Urinary bladder (tissue), 4 donors: ENCODE measurements around the gene NPAS2. TPM values are rescaled to one million over a fixed set of nuclear protein-coding genes. Genes with fewer than 3 reads are reported as not detected.

ENCODE experiments used
- DNase-seq: peaks from one replicate; pipeline ENCODE4 v3.0.0-alpha.2; 2015; ENCODE audit errors: extremely low spot score
- H3K27ac ChIP-seq: one replicate; pipeline ENCODE4 v1.5.1; 2013; ENCODE audit warnings: low read depth, mild to moderate bottlenecking, moderate library complexity
- H3K36me3 ChIP-seq: one replicate; pipeline ENCODE4 v1.6.1; 2013; ENCODE audit warnings: mild to moderate bottlenecking, moderate library complexity; ENCODE audit not compliant: insufficient read depth
- H3K4me1 ChIP-seq: one replicate; pipeline ENCODE4 v1.6.1; 2013; ENCODE audit warnings: mild to moderate bottlenecking, moderate library complexity; ENCODE audit not compliant: insufficient read depth
- H3K4me3 ChIP-seq: one replicate; pipeline ENCODE4 v1.5.1; 2013; ENCODE audit warnings: low read depth, low read length
- WGBS: extraction: QIAGEN DNeasy Blood & Tissue Kit; methylation state at CpG from one replicate; pipeline ENCODE4 v1.1.7; 2013; 5-methylcytosine and 5-hydroxymethylcytosine counted together
- polyA plus RNA-seq: library from polyadenylated mRNA; stranded (reverse); fragments of 200-250 nt; gene quantifications from one replicate; pipeline ENCODE4 v1.2.3, GENCODE V29; 2013
- total RNA-seq: library from RNA; depleted of rRNA; stranded (reverse); fragments of >200 nt; gene quantifications from one replicate; pipeline ENCODE4 v1.2.3, GENCODE V29; 2014
- donor health status: healthy with polysubstance abuse.
- donor health status: healthy.

NPAS2 gene
- total and polyA plus RNA-seq, 2 donors, result 11.8 to 35.0 TPM

GRCh38 chr2:100919316-100919715 lies 99.4 kb downstream of the NPAS2 start:
- no peaks in the 10 kb centered on the region for H3K36me3 ChIP-seq
- no peak for DNase-seq
- no peak overlapping the region for H3K4me3 ChIP-seq
- H3K4me1 ChIP-seq, result no peaks in the 10 kb centered on the region
- WGBS, result 60% methylated on average over 16 of the region's 16 CpGs
- H3K27ac ChIP-seq, result no peak overlapping the region

GRCh38 chr2:100921685-100922161 lies 101.8 kb downstream of the NPAS2 start:
- no peaks in the 10 kb centered on the region for H3K36me3 ChIP-seq
- H3K4me1 ChIP-seq, result no peaks in the 10 kb centered on the region
- no peak overlapping the region for H3K4me3 ChIP-seq
- H3K27ac ChIP-seq, result no peak overlapping the region
- WGBS, result 66% methylated on average over 6 of the region's 6 CpGs
- no peak for DNase-seq

GRCh38 chr2:100923461-100924060 lies 103.6 kb downstream of the NPAS2 start:
- 81% methylated on average over 9 of the region's 9 CpGs for WGBS
- Histone ChIP-seq H3K27ac (no peak overlapping the region), H3K36me3 (no peaks in the 10 kb centered on the region), H3K4me3 (no peak overlapping the region), H3K4me1 (no peaks in the 10 kb centered on the region)
- DNase-seq, result no peak

GRCh38 chr2:100924122-100924519 lies 104.2 kb downstream of the NPAS2 start:
- WGBS, result 96% methylated on average over 1 of the region's 1 CpG
- Histone ChIP-seq H3K4me1 (no peaks in the 10 kb centered on the region), H3K27ac (no peak overlapping the region), H3K36me3 (no peaks in the 10 kb centered on the region), H3K4me3 (no peak overlapping the region)
- DNase-seq, result no peak

DNA sequence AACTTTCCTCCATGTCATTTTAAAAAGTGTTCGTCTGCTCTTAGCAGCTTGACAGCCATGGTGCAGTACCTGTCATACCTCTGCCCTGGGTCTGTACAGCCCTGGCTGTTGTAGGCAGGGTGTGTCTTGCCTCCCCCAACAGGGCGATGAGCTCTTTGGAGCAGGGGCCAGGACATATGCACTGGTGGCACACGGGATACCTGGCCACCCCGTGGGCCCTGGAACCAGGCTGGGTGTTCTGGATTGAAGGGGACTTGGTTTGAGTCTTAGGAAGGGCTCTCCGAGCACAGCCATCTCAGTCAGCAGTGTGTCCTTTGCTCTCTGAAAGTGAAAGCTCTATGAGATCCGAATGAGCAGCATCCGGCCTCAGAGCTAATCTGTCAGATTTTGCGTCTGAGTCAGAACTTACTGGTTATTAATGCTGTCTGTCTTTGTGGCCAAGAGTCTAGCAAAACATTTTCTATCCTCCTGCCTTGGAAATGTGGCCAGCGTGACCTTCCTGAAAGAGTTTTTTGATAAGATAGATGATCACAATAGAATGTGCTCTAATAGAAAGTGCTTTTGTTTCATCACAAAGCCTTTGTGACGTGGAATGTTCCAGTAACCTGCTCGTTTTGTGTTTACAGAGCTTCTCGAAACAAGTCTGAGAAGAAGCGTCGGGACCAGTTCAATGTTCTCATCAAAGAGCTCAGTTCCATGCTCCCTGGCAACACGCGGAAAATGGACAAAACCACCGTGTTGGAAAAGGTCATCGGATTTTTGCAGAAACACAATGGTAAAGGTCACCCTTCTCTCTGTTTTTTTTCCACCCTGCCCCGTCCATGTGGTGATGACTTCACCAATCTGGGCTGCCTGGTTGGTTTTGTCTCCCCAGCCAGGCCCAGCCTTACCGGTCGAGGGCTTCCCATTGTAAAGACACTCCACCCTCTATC lies 104.8 kb downstream of the NPAS2 start:
- Histone ChIP-seq H3K4me3 (no peak overlapping the region), H3K4me1 (no peaks in the 10 kb centered on the region), H3K36me3 (no peaks in the 10 kb centered on the region), H3K27ac (no peak overlapping the region)
- no peak for DNase-seq
- 65% methylated on average over 21 of the region's 21 CpGs for WGBS

DNA sequence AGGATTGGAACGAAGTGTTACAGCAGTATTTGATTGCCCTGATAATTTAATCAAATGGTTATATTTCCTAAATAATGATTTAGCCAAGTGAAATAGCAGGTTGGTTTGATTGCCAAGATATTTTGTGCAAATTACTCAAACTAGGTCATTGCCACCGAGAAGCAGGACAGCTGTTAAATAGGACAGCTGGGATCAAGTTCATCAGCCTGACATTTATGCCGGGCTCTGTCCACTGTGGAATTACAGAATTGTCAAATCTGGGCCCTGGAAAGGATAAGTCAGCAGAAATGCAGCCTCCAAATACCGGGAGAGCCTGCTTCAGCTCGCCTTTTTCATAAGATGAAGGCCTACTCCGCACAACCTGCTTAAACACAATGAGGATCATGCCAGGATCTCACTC lies 108.3 kb downstream of the NPAS2 start:
- Histone ChIP-seq H3K27ac (no peak overlapping the region), H3K4me3 (no peak overlapping the region), H3K36me3 (no peaks in the 10 kb centered on the region), H3K4me1 (no peaks in the 10 kb centered on the region)
- WGBS, result 65% methylated on average over 6 of the region's 6 CpGs
- DNase-seq, result no peak

- Histone ChIP-seq H3K4me3 (no peak overlapping the region), H3K27ac (no peak overlapping the region), H3K36me3 (no peaks in the 10 kb centered on the region), H3K4me1 (no peaks in the 10 kb centered on the region)
- no peak for DNase-seq
- WGBS, result 80% methylated on average over 2 of the region's 2 CpGs
Measured at GRCh38 chr2:100929147-100929546, 109.2 kb downstream of the NPAS2 start.

DNA sequence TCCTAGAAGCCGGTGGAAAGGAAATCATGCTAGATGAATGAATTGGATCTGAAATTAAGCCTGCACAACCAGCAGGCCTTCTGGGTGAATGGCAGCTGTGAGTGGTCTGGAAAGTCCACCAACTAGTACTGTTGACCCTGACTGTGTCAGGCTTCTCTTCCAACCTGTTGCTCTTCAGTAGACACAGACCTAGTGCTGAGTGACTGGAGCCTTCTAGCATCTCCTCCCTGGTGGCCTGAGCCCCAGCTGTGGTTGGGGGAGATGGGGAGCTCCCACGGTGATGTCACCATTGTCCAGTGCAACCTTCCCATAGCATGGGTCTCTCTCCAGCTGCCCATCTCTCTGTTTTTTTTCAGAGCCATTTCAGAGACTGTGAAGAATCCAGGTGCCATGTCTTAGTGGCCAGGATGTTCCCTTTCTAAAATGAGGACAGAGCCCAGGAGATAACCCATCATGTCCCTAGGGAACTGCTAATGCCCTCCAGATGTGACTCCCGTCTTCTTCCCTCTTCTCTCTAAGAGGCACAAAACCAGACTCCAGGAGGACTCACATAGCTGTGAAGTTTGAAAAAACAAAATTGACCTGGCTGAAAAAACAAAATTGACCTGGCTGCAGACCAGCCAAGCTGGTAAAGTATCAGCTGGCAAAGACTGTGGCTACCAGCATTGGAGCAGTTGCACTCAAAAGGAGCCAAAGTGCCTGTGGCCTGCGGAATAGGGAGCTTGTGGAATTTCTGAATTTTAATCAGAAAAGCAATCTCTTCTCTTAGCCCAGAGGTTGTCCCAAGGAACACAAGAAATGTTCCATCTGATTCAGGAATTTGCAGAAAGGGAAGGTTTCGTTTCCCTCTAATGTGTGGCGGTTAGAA lies 114.8 kb downstream of the NPAS2 start:
- Histone ChIP-seq H3K36me3 (no peaks in the 10 kb centered on the region), H3K4me1 (no peaks in the 10 kb centered on the region), H3K27ac (no peak overlapping the region), H3K4me3 (no peak overlapping the region)
- DNase-seq, result no peak
- 96% methylated on average over 6 of the region's 6 CpGs for WGBS

DNA sequence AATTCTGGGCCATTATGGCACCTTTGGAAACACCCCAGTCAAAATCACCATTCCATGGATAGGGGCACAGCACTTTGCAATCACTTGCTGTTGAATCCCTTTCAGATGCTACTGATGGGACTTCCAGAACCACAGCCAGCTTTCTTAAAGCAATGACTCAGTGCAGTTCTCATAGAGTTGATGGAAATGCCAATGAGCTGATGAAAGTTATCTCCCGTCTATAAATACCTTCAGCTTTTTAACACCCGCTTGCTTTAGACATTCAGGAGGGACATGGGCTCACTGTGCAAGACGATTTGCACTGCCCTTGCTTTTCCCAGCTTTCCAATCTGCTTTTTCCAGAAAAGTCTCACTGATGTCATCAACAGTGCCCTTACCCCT lies 115.4 kb downstream of the NPAS2 start:
- H3K27ac ChIP-seq, result no peak overlapping the region

DNA sequence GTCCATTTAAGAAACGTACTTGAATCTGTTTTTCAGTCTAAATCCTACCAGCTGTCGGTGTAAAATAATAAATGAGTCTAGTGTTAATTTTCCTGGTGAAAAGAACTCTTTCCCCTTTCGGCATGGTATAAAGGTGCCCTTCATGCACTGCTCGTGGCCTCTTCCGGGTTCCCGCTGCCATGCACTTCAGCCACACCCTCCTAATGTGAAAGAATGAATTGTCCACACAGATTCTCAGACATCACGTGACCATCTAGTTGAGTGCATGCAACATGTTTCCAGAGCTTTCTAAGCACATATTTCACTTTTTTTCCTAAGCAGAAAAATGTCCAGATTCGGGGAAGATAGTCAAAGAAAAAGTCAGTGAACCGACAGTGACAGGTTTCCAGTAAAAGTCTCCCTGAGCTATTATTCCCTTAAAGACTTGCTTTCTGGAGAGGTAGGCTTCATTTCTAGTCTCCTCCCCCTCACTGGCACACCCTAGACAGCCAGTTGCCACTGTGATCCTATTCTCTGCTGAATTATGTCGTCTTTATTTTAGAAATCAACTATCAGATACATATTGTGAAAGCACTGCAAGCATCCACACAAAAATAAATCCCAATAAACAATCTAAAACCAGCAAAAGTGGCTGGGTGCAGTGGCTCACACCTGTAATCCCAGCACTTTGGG lies 116.3 kb downstream of the NPAS2 start:
- Histone ChIP-seq H3K4me1 (no peaks in the 10 kb centered on the region), H3K27ac (no peak overlapping the region), H3K36me3 (no peaks in the 10 kb centered on the region), H3K4me3 (no peak overlapping the region)
- DNase-seq, result no peak
- 91% methylated on average over 10 of the region's 10 CpGs for WGBS

More for the DNA sequence above, 115.4 kb downstream of the NPAS2 start:
- Histone ChIP-seq H3K4me3 (no peak overlapping the region), H3K4me1 (no peaks in the 10 kb centered on the region), H3K36me3 (no peaks in the 10 kb centered on the region)
- WGBS, result 73% methylated on average over 3 of the region's 3 CpGs
- no peak for DNase-seq

DNA sequence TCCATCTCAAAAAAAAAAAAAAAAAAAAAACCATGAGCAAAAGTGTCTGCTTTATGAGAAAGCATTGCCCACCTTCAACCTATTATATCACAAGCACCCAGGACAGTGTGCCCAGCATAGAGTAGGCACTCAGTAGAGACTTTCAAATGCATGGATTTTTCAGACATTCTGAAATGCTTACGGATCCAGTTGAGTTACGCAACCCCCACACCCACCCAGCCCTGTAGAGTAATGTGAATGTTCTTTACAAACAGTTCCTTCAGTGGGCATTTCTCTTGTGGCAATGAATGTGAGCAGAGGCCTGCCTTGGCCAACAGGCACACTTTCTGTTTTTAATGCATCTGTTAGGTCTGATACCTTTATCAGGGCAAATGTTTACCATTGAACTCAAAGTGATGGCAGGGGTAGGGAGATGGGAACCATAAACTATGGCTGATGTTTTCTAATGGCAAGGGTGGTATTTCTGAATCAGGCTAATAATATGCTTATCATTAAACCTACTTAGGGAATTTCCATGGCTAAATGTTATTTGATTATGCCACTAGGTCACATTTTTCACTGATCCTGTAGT lies 117.1 kb downstream of the NPAS2 start:
- 66% methylated on average over 2 of the region's 2 CpGs for WGBS
- Histone ChIP-seq H3K36me3 (no peaks in the 10 kb centered on the region), H3K4me3 (no peak overlapping the region), H3K4me1 (no peaks in the 10 kb centered on the region), H3K27ac (no peak overlapping the region)
- DNase-seq, result no peak

DNA sequence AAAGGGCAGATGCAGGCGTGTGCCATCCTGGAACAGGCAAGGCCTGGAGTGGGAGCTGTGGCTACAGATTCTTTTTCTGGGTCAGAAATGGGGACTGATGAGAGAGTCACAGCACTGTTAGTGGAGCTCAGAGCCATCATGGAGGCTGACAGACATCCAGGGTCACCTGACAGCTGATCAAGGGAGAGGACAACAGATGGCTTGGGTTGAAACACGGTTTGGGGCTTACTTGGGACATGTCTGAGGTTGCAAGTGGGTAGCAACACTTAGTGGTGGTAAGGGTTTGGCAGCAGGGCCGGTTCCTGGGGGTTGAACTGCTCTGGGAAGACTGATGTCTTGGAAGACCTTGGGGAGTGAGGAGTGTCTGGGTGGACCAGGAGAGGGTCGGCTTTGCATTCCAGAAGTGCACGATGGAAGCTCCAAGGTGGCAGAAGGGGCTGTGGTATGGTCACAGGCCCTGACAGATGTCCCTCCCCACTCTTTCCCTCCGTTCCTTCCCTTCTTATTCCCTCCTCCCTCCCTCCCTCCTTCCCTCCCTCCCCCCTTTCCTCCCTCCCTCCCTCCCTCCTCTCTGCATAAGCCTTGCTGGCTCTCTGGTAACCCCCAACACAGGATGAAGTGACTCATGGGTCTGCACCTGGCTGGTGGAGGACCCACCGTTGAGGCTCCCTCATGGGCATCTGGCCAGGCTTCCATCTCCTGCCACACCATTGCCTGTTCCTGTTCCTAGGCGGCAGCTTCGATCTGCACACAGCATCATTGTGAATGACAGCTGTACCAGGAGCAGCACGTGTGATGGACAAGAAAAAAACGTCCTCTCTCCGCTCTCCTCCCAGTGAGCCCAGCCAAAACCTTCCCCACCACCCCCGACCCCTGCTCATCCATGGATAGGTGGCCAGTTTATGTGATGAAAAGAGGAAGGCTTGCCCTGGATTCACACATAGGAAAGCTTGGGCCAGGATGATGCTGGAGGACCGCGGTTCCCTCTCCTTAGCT lies 118.4 kb downstream of the NPAS2 start:
- no peaks in the 10 kb centered on the region for H3K4me1 ChIP-seq
- DNase-seq, result no peak
- 83% methylated on average over 15 of the region's 15 CpGs for WGBS

More for the DNA sequence above, 118.4 kb downstream of the NPAS2 start:
- Histone ChIP-seq H3K4me3 (no peak overlapping the region), H3K36me3 (no peaks in the 10 kb centered on the region), H3K27ac (no peak overlapping the region)
